Natural killer cell (primary cell): ENCODE data around the gene AP1M1. TPM values are rescaled to one million over a fixed set of nuclear protein-coding genes. Genes with fewer than 3 reads are reported as not detected.

Experiments used
- ATAC-seq, 3 donors: fragments of 150-1000 bp in 2 of 3; fragments of 200-7000 bp in 1 of 3; cut with Tn5 transposase; 1 replicate in 1 of 3; 2 replicates in 2 of 3; pipeline ENCODE4 v1.10.0; 2021; ENCODE audit warnings: mild to moderate bottlenecking in 2 of 3, moderate library complexity in 2 of 3
- DNase-seq, 2 donors: peaks; one replicate each; pipeline versions ENCODE4 v3.0.0 to v3.0.0-alpha.2; 2013 to 2021; ENCODE audit warnings: mixed read lengths in 1 of 2
- H3K27ac ChIP-seq: one replicate; pipeline ENCODE4 v1.5.1; 2013; ENCODE audit warnings: mild to moderate bottlenecking, low read length
- H3K27me3 ChIP-seq: one replicate; pipeline ENCODE4 v1.6.1; 2013; ENCODE audit warnings: low read length; ENCODE audit not compliant: control insufficient read depth, insufficient read depth
- H3K36me3 ChIP-seq: one replicate; pipeline ENCODE4 v1.6.1; 2013; ENCODE audit warnings: low read length; ENCODE audit not compliant: control insufficient read depth, insufficient read depth
- H3K4me1 ChIP-seq: one replicate; pipeline ENCODE4 v1.6.1; 2013; ENCODE audit warnings: low read length; ENCODE audit not compliant: control insufficient read depth, insufficient read depth
- H3K4me3 ChIP-seq: one replicate; pipeline ENCODE4 v1.5.1; 2013; ENCODE audit warnings: low read length
- H3K9me3 ChIP-seq: one replicate; pipeline ENCODE4 v1.6.1; 2013; ENCODE audit warnings: low read length; ENCODE audit not compliant: control insufficient read depth, insufficient read depth
- H3K27ac Mint-ChIP-seq, 2 donors: one replicate each; pipeline ENCODE4 v1.8.0; 2022; ENCODE audit warnings: mild to moderate bottlenecking in 2 of 2, mixed read lengths in 2 of 2, moderate library complexity in 1 of 2
- H3K27me3 Mint-ChIP-seq, 2 donors: one replicate each; pipeline ENCODE4 v1.8.0; 2022; ENCODE audit warnings: low read depth in 2 of 2, mixed read lengths in 2 of 2
- H3K36me3 Mint-ChIP-seq: one replicate; pipeline ENCODE4 v1.8.0; 2022; ENCODE audit warnings: mixed read lengths
- H3K4me1 Mint-ChIP-seq, 2 donors: one replicate each; pipeline ENCODE4 v1.8.0; 2022; ENCODE audit warnings: mixed read lengths in 2 of 2
- H3K4me3 Mint-ChIP-seq: one replicate; pipeline ENCODE4 v1.8.0; 2022; ENCODE audit warnings: mild to moderate bottlenecking, moderate library complexity, mixed read lengths
- H3K9me3 Mint-ChIP-seq, 2 donors: one replicate each; pipeline ENCODE4 v1.8.0; 2022; ENCODE audit warnings: mixed read lengths in 2 of 2
- CTCF ChIP-seq: fragments of 200-600 bp; IDR thresholded peaks from one replicate; pipeline ENCODE4 v1.8.0; 2022; ENCODE audit warnings: antibody characterized with exemption
- WGBS: methylation state at CpG from one replicate; pipeline ENCODE4 v1.1.7; 2013; ENCODE audit warnings: missing lambda C conversion rate; ENCODE audit not compliant: insufficient coverage; 5-methylcytosine and 5-hydroxymethylcytosine counted together
- intact Hi-C: fragments of 100-400 bp; cut with micrococcal nuclease; formaldehyde crosslinking; loops from one replicate; pipeline ENCODE4 v1.14.2; 2022
- total RNA-seq, 4 donors: library from RNA; stranded (reverse); fragments of 120-200 nt in 1 of 4; gene quantifications; one replicate each; pipeline versions ENCODE4 v1.2.3 to v1.2.4, GENCODE V29; 2013 to 2022

AP1M1 gene
- total RNA-seq, 3 donors from 2014 or later (not counting 1 experiment from before 2014, with no cell fraction given) = 99.0 to 124 (median 100) TPM

DNA sequence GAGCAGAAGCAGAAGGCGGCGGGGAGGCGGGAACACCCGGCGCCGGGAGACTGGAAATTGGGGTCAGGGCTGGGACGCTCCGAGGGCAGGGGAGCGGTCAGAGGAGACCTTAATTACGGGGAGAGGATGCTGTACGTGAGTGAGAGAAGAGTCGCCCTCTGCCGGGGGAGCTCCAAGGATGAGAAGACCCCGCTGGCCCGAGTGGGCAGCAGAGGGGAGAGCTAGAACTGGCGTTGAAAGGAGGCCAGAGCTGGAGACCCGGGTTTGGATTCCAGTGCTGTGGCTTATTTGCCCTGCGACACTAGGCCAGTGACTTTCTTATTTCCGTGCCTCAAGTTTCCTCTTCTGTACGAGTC is 12.0 kb upstream of the AP1M1 start:
- no peaks in the 10 kb centered on the region for H3K9me3 Mint-ChIP-seq
- H3K27ac ChIP-seq = peak overlapping the region; percentile 77
- peak overlapping the region; percentile 96 to 99 for H3K27ac Mint-ChIP-seq
- H3K36me3 Mint-ChIP-seq = no peaks in the 10 kb centered on the region
- no peaks in the 10 kb centered on the region for H3K27me3 ChIP-seq
- WGBS = under 1% methylated on average over 20 of the region's 20 CpGs
- peaks cover 41% of the 10 kb centered on the region for H3K4me1 ChIP-seq
- intact Hi-C loops = loop anchor here (1.0 kb wide), 2 partner anchors 12 to 74 kb away; partner anchors contain the start of genes AP1M1 and RAB8A
- H3K27me3 Mint-ChIP-seq = no peaks in the 10 kb centered on the region
- DNase-seq (peak; percentile 40 to 65), ATAC-seq (peak; percentile 8 to 49 (median 18))
- H3K4me1 Mint-ChIP-seq = peaks cover 25 to 33% of the 10 kb centered on the region in 2 donors
- peak overlapping the region; percentile 89 for H3K4me3 ChIP-seq
- H3K9me3 ChIP-seq = no peaks in the 10 kb centered on the region
- peak overlapping the region; percentile 100 for H3K4me3 Mint-ChIP-seq
- H3K36me3 ChIP-seq = peaks cover 27% of the 10 kb centered on the region
- peak; percentile 39 for TF ChIP-seq CTCF

DNA sequence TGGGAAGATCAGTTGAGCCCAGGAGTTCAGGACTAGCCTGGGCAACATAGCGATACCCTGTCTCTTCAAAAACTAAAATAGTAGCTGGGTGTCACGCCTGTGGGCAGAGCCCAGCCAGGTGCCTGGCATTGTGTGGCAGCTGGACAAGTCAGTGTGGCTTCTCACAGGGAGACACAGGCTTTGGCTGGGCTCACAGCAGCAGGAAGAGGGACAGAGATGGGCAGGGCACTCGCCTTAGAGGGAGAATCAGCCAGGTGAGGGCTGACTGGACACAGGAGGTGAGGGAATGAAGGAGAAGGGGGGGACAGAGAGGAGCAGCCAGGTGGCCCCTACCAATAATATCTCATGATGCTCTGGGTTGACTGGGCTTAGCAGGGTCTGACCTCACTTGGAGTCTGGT is 9.2 kb upstream of the AP1M1 start:
- ATAC-seq = no peak
- DNase-seq = no peak
- Histone ChIP-seq H3K27ac (no peak overlapping the region), H3K9me3 (no peaks in the 10 kb centered on the region), H3K36me3 (peaks cover 41% of the 10 kb centered on the region), H3K4me1 (peaks cover 22% of the 10 kb centered on the region), H3K4me3 (no peak overlapping the region), H3K27me3 (no peaks in the 10 kb centered on the region)
- 94% methylated on average over 3 of the region's 3 CpGs for WGBS
- H3K27me3 Mint-ChIP-seq = no peaks in the 10 kb centered on the region
- intact Hi-C loops = no loop called here
- H3K27ac Mint-ChIP-seq = no peak overlapping the region
- no peaks in the 10 kb centered on the region for H3K9me3 Mint-ChIP-seq
- H3K4me3 Mint-ChIP-seq = no peak overlapping the region
- TF ChIP-seq CTCF = no peak
- H3K36me3 Mint-ChIP-seq = peaks cover 6% of the 10 kb centered on the region
- H3K4me1 Mint-ChIP-seq = peaks cover 20 to 28% of the 10 kb centered on the region in 2 donors

GRCh38 chr19:16190198-16190597 is 7.5 kb upstream of the AP1M1 start:
- DNase-seq (no peak), ATAC-seq (no peak)
- H3K27me3 ChIP-seq = no peaks in the 10 kb centered on the region
- H3K4me1 ChIP-seq = peaks cover 16% of the 10 kb centered on the region
- H3K9me3 ChIP-seq = no peaks in the 10 kb centered on the region
- Mint-ChIP-seq H3K9me3 (no peaks in the 10 kb centered on the region), H3K4me1 (peaks cover 14 to 24% of the 10 kb centered on the region in 2 donors), H3K27me3 (no peaks in the 10 kb centered on the region), H3K27ac (no peak overlapping the region), H3K36me3 (peaks cover 6% of the 10 kb centered on the region), H3K4me3 (no peak overlapping the region)
- H3K27ac ChIP-seq = no peak overlapping the region
- peaks cover 41% of the 10 kb centered on the region for H3K36me3 ChIP-seq
- WGBS = 86% methylated on average over 6 of the region's 6 CpGs
- intact Hi-C loops = no loop called here
- TF ChIP-seq CTCF = no peak
- H3K4me3 ChIP-seq = no peak overlapping the region

DNA sequence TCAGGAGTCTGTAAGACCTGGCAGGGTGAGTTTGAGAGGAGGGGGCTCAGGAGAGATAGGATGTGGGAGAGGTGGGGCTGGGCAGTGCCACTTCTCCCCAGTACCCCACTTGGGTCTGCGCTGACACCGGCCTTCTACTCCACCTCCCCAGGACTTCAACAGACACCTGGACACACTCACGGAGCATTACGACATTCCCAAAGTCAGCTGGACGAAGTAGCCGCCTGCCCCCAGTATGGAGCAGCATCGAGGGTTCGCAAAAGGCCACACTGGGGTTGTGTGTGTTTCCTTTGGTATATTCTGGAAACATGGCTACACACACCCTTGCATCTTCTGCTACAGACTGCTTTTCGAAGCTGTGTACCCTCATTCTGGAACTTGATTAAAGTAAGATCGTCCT is 7.0 kb upstream of the AP1M1 start:
- DNase-seq (no peak), ATAC-seq (no peak)
- no peaks in the 10 kb centered on the region for H3K27me3 Mint-ChIP-seq
- no peaks in the 10 kb centered on the region for H3K27me3 ChIP-seq
- WGBS = 97% methylated on average over 10 of the region's 10 CpGs
- H3K36me3 Mint-ChIP-seq = peaks cover 6% of the 10 kb centered on the region
- no peaks in the 10 kb centered on the region for H3K9me3 ChIP-seq
- no peak overlapping the region for H3K4me3 ChIP-seq
- no peak overlapping the region for H3K27ac ChIP-seq
- H3K9me3 Mint-ChIP-seq = no peaks in the 10 kb centered on the region
- H3K4me3 Mint-ChIP-seq = no peak overlapping the region
- no peak overlapping the region for H3K27ac Mint-ChIP-seq
- peaks cover 9 to 19% of the 10 kb centered on the region in 2 donors for H3K4me1 Mint-ChIP-seq
- peaks cover 13% of the 10 kb centered on the region for H3K4me1 ChIP-seq
- intact Hi-C loops = no loop called here
- no peak for TF ChIP-seq CTCF
- H3K36me3 ChIP-seq = peaks cover 41% of the 10 kb centered on the region
